Effector memory CD8-positive, alpha-beta T cell (primary cell): ENCODE data around the gene RXYLT1.
"Not testable (repeated sequence)": the region's sequence is repeated elsewhere in the genome, so short reads cannot be mapped to it uniquely, and the experiment has no call there.

Source experiments
- ATAC-seq: fragments of 150-1000 bp; cut with Tn5 transposase; replicated peaks from 2 replicates; pipeline ENCODE4 v1.10.0; 2021; ENCODE audit warnings: mild to moderate bottlenecking, moderate library complexity
- DNase-seq, 3 experiments: peaks; one replicate each; pipeline ENCODE4 v3.0.0; 2021
- H3K27ac Mint-ChIP-seq, 2 donors: one replicate each; pipeline ENCODE4 v1.8.0; 2022; ENCODE audit warnings: mild to moderate bottlenecking in 2 of 2, mixed read lengths in 2 of 2, moderate library complexity in 2 of 2
- H3K27me3 Mint-ChIP-seq, 2 donors: one replicate each; pipeline ENCODE4 v1.8.0; 2022; ENCODE audit warnings: mixed read lengths in 2 of 2
- H3K36me3 Mint-ChIP-seq: one replicate; pipeline ENCODE4 v1.8.0; 2022; ENCODE audit warnings: mild to moderate bottlenecking, moderate library complexity, mixed read lengths; ENCODE audit not compliant: insufficient read depth
- H3K4me1 Mint-ChIP-seq, 2 donors: one replicate each; pipeline ENCODE4 v1.8.0; 2022; ENCODE audit warnings: low read depth in 2 of 2, mixed read lengths in 2 of 2
- H3K4me3 Mint-ChIP-seq, 2 donors: one replicate each; pipeline ENCODE4 v1.8.0; 2022; ENCODE audit warnings: mild to moderate bottlenecking in 2 of 2, mixed read lengths in 2 of 2, moderate library complexity in 2 of 2
- H3K9me3 Mint-ChIP-seq, 2 donors: one replicate each; pipeline ENCODE4 v1.8.0; 2022; ENCODE audit warnings: mixed read lengths in 2 of 2
- total RNA-seq, 9 experiments: gene quantifications; one replicate each; lab custom pipeline; 2026; lab: John Stamatoyannopoulos, UW

Gene RXYLT1, protein sequence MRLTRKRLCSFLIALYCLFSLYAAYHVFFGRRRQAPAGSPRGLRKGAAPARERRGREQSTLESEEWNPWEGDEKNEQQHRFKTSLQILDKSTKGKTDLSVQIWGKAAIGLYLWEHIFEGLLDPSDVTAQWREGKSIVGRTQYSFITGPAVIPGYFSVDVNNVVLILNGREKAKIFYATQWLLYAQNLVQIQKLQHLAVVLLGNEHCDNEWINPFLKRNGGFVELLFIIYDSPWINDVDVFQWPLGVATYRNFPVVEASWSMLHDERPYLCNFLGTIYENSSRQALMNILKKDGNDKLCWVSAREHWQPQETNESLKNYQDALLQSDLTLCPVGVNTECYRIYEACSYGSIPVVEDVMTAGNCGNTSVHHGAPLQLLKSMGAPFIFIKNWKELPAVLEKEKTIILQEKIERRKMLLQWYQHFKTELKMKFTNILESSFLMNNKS
- 9.4 to 35.6 (median 20.8) reads per million in 9 experiments for total RNA-seq

DNA sequence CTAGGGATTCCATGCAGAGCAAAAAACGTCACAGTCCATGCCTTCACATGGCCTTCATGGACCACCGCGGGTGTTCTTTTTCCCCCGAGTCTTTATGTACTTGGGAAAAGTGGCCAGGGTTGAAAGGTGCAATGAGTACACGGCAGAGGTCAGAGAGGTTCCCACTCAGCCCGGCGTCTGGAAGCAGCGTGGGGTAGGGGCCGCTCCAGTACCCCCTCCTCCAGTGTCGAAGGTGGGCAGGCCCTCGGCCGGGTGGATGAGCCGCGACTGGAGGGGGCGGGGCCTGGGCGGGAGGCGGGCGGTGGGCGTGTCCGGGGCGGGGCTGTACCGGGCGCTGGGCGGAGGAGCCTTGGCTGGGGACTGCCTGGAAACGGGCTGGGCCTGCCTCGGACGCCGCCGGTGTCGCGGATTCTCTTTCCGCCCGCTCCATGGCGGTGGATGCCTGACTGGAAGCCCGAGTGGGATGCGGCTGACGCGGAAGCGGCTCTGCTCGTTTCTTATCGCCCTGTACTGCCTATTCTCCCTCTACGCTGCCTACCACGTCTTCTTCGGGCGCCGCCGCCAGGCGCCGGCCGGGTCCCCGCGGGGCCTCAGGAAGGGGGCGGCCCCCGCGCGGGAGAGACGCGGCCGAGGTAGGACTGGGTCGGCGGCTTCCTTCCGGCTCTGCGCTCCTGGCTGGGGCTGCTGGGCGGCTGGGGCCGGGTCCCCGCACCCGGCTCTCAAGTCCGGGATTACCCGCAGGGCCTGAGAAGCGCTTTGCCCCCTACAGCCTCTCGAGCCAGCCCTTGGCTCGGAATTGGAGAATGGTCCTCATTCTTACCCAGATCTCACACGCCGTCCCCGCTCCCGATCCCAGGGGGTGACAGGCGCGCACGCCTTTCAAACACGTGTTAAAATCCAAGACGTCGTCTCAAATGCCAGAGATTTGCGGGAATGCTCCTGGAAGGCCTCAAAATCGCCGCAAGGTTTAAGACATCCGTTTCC lies at the start of gene RXYLT1:
Gene RXYLT1 (plus strand): TSS at position 412 of the 984 bp plus-strand sequence. CDS start 52 bp downstream, at position 464.
- peak; percentile 90 for ATAC-seq
- peak within 1 kb of the TSS; percentile 96 to 98 for H3K4me3 Mint-ChIP-seq
- H3K27me3 Mint-ChIP-seq, result no peaks in the 10 kb centered on the region
- peak; percentile 68 to 77 (median 70) for DNase-seq
- no peaks in the 10 kb centered on the region for H3K9me3 Mint-ChIP-seq
- peaks cover 9 to 23% of the 10 kb centered on the region in 2 donors for H3K4me1 Mint-ChIP-seq
- H3K27ac Mint-ChIP-seq, result peak within 1 kb of the TSS; percentile 97 to 99
- peaks cover 17% of the 10 kb centered on the region for H3K36me3 Mint-ChIP-seq

DNA sequence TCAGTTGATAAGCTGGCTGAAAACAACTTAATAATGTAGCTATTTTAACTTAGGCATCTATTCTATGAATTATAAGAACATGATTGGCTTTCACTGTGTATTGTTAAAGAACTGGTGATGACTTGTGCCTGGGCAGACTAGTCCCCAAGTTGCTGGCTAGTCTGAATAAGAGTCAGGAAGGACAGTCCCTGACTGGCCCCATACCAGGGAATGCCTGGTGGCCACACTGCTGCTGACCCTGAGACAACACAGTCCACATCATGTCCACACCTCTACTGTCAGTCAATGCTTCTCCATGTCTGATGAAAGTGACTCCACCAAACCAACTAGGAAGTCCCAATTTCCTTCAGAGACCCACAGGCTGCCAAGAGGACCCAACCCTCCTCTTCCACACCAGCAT lies 46.9 kb upstream of the RXYLT1 start:
- H3K27me3 Mint-ChIP-seq, H3K4me1 Mint-ChIP-seq, ATAC-seq, DNase-seq, H3K4me3 Mint-ChIP-seq, H3K9me3 Mint-ChIP-seq, H3K27ac Mint-ChIP-seq, H3K36me3 Mint-ChIP-seq: not testable (repeated sequence)

DNA sequence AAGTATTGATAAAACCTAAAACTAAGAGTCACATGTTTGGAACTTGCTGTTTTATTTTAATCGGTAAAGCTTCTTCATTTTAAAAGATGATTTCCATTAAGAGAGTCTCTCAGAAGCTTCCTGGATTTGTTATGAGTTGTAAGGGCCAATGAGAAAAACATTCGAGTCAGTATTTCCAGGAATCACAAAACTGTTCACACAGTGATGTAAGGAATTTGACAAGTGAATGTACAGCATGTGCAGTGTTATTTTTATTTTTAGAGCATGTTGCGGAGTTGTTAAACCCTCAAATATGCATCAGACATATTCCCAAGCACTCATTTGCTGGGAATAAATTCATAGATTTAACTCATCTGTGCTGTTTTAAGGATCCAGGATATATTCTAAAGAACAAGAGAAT lies 46.1 kb upstream of the RXYLT1 start:
- not testable (repeated sequence) for H3K27ac Mint-ChIP-seq, H3K4me3 Mint-ChIP-seq

DNA sequence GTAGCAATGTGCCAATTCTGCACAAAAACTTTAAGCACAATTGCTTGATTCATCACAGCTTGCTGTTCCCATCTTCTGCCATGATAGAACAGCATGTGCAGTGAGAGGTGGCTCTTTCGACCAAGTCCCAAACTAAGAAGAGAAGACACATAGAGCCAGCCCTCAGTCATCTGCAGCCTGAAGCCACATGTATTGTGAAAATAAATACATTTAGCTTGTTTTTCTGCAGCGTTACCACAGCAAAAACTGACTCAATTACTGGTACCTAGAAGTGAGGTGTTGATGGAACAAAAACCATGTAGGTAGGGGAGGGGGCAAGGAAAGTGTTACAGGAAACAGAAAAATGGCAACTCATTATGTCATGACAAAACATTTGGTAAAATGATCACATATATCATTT lies 39.2 kb upstream of the RXYLT1 start:
- not testable (repeated sequence) for H3K4me3 Mint-ChIP-seq, H3K27me3 Mint-ChIP-seq, H3K36me3 Mint-ChIP-seq, ATAC-seq, DNase-seq, H3K9me3 Mint-ChIP-seq, H3K27ac Mint-ChIP-seq, H3K4me1 Mint-ChIP-seq

More for the DNA sequence above, 46.1 kb upstream of the RXYLT1 start:
- not testable (repeated sequence) for H3K27me3 Mint-ChIP-seq, ATAC-seq, H3K9me3 Mint-ChIP-seq, H3K36me3 Mint-ChIP-seq, H3K4me1 Mint-ChIP-seq, DNase-seq

DNA sequence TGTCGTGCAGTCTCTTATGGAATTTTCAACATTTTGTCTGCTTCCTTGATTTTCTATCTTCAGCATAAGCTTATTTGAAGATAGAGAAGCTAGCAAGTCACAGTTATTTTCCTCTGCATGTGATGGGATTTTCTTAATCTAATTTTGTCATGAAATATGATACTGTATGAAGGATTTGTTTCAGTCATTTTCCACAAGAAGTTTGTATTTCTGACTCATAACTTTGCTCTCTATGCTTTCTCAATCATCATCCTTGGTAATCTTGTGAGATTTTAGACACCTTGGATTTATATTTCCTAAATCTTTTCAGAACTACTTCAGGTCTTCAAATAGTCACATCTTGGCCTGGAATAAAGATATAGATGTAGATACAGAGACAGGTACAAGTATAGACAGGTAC lies 38.3 kb upstream of the RXYLT1 start:
- peaks cover 8 to 11% of the 10 kb centered on the region in 2 donors for H3K27me3 Mint-ChIP-seq
- not testable (repeated sequence) for ATAC-seq, H3K4me3 Mint-ChIP-seq, H3K9me3 Mint-ChIP-seq, H3K36me3 Mint-ChIP-seq, H3K27ac Mint-ChIP-seq, H3K4me1 Mint-ChIP-seq, DNase-seq

DNA sequence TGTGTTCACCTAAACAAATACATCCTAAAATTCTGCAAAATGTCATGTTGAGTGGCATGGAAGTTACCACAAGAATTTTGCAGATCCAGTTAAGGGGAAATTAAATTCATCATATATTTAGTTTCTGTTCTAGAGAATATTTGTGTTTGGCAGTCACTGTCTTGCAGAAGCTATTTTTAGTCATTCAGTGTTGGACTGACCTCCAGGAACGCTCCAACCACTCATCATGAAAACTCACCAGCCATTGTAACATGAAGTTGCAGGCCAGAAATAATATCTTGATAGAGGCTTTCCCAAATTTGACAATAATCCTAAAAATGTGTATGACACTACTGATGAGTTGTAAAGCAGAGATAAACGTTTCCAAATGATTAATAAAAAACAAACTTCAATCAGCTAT lies 35.6 kb upstream of the RXYLT1 start:
- H3K27me3 Mint-ChIP-seq, result peaks cover 14 to 16% of the 10 kb centered on the region in 2 donors
- not testable (repeated sequence) for H3K36me3 Mint-ChIP-seq, H3K4me3 Mint-ChIP-seq, H3K4me1 Mint-ChIP-seq, DNase-seq, ATAC-seq, H3K9me3 Mint-ChIP-seq, H3K27ac Mint-ChIP-seq

DNA sequence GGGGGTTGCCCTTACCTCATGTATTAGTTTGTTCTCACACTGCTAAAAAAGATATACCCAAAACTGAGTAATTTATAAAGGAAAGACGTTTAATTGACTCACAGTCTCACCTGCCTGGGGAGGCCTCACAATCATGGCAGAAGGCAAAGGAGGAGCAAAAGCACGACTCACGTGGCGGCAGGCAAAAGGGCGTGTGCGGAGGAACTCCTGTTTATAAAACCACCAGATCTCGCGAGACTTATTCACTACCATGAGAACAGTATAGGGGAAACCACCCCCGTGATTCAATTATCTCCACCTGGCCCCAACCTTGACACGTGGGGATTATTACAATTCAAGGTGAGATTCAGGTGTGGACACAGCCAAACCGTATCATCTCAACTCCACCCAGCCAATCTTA lies 33.2 kb upstream of the RXYLT1 start:
- H3K4me3 Mint-ChIP-seq, H3K27ac Mint-ChIP-seq, ATAC-seq, H3K9me3 Mint-ChIP-seq, H3K36me3 Mint-ChIP-seq, H3K4me1 Mint-ChIP-seq, DNase-seq: not testable (repeated sequence)
- H3K27me3 Mint-ChIP-seq, result peaks cover 14 to 16% of the 10 kb centered on the region in 2 donors

DNA sequence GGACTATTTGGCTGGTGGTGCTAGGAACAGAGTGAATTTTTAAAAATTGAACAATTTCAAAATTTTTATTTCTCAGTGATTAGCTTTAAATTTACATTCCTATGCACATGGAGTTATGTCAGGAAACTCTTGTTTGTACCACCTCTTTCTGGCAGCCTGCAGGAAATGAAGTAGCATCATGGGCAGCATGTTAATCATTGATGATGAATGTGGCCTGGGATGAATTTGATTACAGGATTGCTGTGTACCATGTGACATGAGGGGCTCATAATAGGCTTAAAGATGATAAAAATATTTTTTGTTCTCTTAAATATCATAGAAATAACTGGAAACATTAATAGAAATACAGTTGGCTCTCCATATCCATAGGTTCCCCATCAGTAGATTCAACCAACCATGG lies 32.6 kb upstream of the RXYLT1 start:
- H3K36me3 Mint-ChIP-seq, H3K9me3 Mint-ChIP-seq, H3K4me3 Mint-ChIP-seq, ATAC-seq, H3K4me1 Mint-ChIP-seq, H3K27ac Mint-ChIP-seq, DNase-seq: not testable (repeated sequence)
- peaks cover 14 to 16% of the 10 kb centered on the region in 2 donors for H3K27me3 Mint-ChIP-seq

DNA sequence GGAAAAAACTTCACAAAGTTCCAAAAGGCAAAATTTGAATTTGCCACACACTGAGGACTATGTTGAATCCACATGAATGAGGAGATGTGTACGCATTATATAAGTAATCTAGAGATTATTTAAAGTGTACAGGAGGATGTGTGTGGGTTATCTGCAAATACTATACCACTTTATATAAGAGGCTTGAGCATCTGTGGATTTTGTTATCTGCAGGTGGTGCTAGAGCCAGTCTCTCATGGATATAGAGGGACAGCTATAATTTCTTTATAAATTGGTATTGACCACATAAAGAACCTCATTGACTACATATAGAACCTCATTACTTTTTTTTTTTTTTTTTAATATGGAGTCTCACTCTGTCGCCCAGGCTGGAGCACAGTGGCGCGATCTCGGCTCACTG lies 32.2 kb upstream of the RXYLT1 start:
- Mint-ChIP-seq H3K27ac (no peak overlapping the region), H3K4me1 (peaks cover 0 to 3% of the 10 kb centered on the region in 2 donors), H3K27me3 (peaks cover 14 to 16% of the 10 kb centered on the region in 2 donors), H3K9me3 (no peaks in the 10 kb centered on the region), H3K4me3 (no peak overlapping the region), H3K36me3 (no peaks in the 10 kb centered on the region)
- DNase-seq, result no peak
- no peak for ATAC-seq

DNA sequence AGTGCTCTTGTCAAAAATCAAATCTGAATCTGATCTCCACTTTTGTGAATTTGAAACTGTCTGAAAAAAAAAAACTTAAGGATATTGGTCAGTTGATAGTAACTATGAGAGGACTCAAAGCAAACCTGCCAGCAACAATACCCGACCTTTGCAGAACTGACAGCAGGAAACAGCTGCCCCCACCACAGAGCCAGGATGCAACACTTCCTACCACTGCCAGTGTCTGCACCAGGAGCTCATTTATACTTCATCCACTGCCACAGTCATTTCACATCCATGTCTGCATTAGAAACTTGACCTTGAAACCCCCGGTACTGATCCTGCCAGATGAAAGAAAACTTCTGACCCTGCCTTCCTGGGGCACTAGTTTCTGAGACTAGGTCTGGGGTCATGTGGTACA lies 27.4 kb upstream of the RXYLT1 start:
- Mint-ChIP-seq H3K27me3 (peaks cover 7 to 12% of the 10 kb centered on the region in 2 donors), H3K4me1 (peaks cover 0 to 3% of the 10 kb centered on the region in 2 donors), H3K4me3 (no peak overlapping the region), H3K27ac (no peak overlapping the region), H3K9me3 (no peaks in the 10 kb centered on the region), H3K36me3 (no peaks in the 10 kb centered on the region)
- DNase-seq (no peak), ATAC-seq (peak; percentile 39)

DNA sequence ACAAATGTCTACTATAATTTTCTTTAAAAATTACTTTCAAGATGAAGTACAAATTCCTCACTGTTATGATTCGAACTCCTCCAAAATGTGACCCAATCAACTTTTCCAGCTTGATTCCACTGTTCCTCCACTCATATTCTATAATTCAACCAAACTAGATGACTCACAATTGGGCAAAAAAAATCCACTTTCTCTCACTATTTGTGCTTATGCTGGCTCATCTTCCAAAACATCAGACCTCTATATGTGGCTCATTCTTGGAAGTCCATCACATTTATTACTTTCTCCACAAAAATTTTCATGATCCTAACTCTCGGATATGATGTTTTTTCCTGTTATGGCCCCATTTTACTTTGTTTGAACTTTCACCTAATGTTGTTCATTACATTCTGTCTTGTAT lies 26.9 kb upstream of the RXYLT1 start:
- Mint-ChIP-seq H3K27me3 (peaks cover 9 to 16% of the 10 kb centered on the region in 2 donors), H3K4me1 (peaks cover 0 to 3% of the 10 kb centered on the region in 2 donors), H3K36me3 (no peaks in the 10 kb centered on the region), H3K9me3 (no peaks in the 10 kb centered on the region), H3K4me3 (no peak overlapping the region), H3K27ac (no peak overlapping the region)
- ATAC-seq, result no peak
- no peak for DNase-seq

DNA sequence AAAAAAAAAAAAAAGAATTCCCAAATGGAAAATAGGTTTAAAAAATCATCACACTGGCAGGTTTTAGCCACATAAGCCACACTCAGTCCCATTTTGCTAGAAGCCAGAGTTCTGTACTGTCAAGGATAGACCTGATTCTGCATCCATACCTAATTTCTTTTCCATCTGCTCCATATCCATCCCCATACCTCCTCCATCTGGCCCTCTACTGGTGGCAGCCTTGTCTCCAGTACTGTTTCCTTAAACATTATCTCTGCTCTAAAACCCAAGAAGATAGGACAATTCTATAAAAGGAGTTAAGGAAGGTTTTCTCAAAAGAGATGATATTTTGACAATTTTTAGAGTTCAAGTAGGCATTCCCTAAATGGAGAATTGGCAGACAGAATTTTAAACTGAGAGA lies 26.0 kb upstream of the RXYLT1 start:
- peaks cover 16 to 22% of the 10 kb centered on the region in 2 donors for H3K27me3 Mint-ChIP-seq
- ATAC-seq (no peak), DNase-seq (no peak)
- no peak overlapping the region for H3K4me3 Mint-ChIP-seq
- H3K36me3 Mint-ChIP-seq, result no peaks in the 10 kb centered on the region
- H3K4me1 Mint-ChIP-seq, result peaks cover 0 to 3% of the 10 kb centered on the region in 2 donors
- H3K27ac Mint-ChIP-seq, result no peak overlapping the region
- no peaks in the 10 kb centered on the region for H3K9me3 Mint-ChIP-seq

DNA sequence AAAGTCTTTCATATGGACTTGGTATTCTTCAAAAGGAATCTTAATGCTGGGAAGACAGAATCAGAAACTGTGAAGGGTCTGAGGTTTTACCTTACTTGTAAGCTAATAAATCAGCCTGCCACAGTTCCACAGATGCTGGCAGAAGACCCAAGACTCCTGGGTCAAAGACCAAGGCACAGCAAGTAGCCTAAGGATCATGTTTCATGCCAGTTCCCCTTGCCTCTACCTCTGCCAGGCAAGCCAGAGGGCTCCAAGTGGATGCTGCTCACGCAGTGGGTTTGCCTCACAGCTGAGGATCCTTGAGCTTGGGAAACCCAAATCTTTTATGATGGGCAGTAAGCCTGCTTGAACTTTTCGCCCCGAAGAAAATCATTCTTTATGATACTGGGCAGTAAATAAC lies 15.2 kb upstream of the RXYLT1 start:
- peaks cover 16 to 32% of the 10 kb centered on the region in 2 donors for H3K27me3 Mint-ChIP-seq
- no peaks in the 10 kb centered on the region for H3K36me3 Mint-ChIP-seq
- H3K4me1 Mint-ChIP-seq, result no peaks in the 10 kb centered on the region
- H3K4me3 Mint-ChIP-seq, result no peak overlapping the region
- no peaks in the 10 kb centered on the region for H3K9me3 Mint-ChIP-seq
- ATAC-seq (no peak), DNase-seq (no peak)
- no peak overlapping the region for H3K27ac Mint-ChIP-seq
